ENCODE data around the gene GPSM1. TPM values are rescaled to one million over a fixed set of nuclear protein-coding genes. Genes with fewer than 3 reads are reported as not detected.
"Not testable (repeated sequence)": the region's sequence is repeated elsewhere in the genome, so short reads cannot be mapped to it uniquely, and the experiment has no call there.

The GPSM1 gene
- total and polyA plus RNA-seq, 7 experiments from 2014 or later = 0.87 to 11.5 (median 8.4) TPM

DNA sequence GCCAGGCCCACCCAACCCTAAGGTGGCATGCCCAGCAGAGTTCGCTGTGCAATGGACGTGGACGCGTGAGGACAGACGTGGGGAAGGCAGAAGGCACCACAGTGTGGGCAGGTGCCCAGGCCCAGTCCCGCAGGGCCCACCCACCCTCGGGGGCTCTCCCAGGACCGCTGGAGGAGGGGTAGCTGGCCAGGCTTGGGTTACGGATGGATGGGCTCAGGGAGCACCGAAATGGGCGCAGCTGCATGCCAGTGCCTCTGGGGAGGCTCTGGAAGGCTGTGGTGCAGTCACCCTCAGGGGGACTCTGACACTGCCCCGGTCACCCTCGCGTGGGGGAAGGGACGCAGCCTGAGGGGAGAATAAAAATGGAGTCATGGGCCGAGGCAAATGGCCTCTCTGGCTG is 9.6 kb upstream of the GPSM1 start:
- Mint-ChIP-seq H3K27me3 (peaks cover 0 to 3% (median 0%) of the 10 kb centered on the region in 5 donors), H3K4me1 (peaks cover 0 to 3% (median 0%) of the 10 kb centered on the region in 7 donors), H3K9me3 (peaks cover 0 to 19% (median 0%) of the 10 kb centered on the region in 11 donors), H3K36me3 (peaks cover 0 to 1% (median 0%) of the 10 kb centered on the region in 5 donors), H3K4me3 (no peak overlapping the region), H3K27ac (no peak overlapping the region)
- H3K36me3 ChIP-seq (ENCODE audit: control insufficient read depth in 2 of 3, insufficient read depth in 3 of 3, low read length in 3 of 3) = no peaks in the 10 kb centered on the region
- ATAC-seq (no peak), DNase-seq (no peak)
- no peak overlapping the region for H3K27ac ChIP-seq (ENCODE audit: low read depth, low read length)
- H3K27me3 ChIP-seq (ENCODE audit: control insufficient read depth in 2 of 2, insufficient read depth in 2 of 2, low read length in 2 of 2) = no peaks in the 10 kb centered on the region
- intact Hi-C loops (cut with micrococcal nuclease) = no loop called here
- ChIA-PET POLR2A (no interaction called here), CTCF (no interaction called here)
- H3K9me3 ChIP-seq (ENCODE audit: control insufficient read depth in 2 of 3, low read length in 3 of 3) = no peaks in the 10 kb centered on the region
- H3K4me1 ChIP-seq (ENCODE audit: control insufficient read depth in 2 of 2, insufficient read depth in 2 of 2, low read length in 2 of 2) = peaks cover 0 to 10% of the 10 kb centered on the region in 2 donors
- H3K4me3 ChIP-seq (ENCODE audit: low read length) = no peak overlapping the region

DNA sequence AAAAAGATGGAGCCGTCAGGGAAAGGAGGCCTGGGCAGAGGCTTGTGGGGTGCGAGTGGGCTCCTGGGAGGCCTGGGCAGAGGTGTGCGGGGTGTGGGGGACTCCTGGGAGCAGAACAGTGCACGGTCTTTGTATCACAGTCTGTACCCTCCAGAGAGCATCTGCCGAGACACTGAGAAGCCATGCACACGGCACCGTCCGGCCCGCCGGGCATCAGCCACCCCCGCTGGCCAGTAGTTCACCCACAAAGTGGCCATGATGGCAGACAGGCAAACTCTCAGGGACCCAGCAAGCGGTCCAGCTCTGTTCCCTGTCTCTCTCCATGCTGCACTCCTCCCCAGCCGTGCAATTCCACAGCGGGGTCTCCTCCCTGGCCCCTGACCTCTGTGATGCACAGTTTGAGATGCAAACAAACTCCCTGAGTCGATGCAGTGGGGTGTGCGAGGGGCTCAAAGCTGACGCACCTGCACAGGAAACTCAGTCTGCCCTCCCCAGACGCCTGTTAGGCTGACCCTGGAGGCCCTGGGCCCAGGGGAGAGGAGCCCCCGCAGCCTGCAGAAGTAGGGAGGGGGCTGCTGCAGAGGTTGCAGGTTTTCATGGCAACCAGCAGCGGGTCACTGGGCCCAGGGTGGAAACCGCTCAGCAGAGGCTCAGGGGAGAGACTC is 9.1 kb upstream of the GPSM1 start:
- ATAC-seq (no peak), DNase-seq (no peak)
- H3K4me1 ChIP-seq (ENCODE audit: control insufficient read depth in 2 of 2, insufficient read depth in 2 of 2, low read length in 2 of 2) = peaks cover 0 to 10% of the 10 kb centered on the region in 2 donors
- Mint-ChIP-seq H3K36me3 (peaks cover 0 to 1% (median 0%) of the 10 kb centered on the region in 5 donors), H3K27ac (no peak overlapping the region), H3K4me1 (peaks cover 0 to 3% (median 0%) of the 10 kb centered on the region in 7 donors), H3K9me3 (peaks cover 0 to 19% (median 0%) of the 10 kb centered on the region in 11 donors), H3K27me3 (peaks cover 0 to 3% (median 0%) of the 10 kb centered on the region in 5 donors), H3K4me3 (no peak overlapping the region)
- no peak overlapping the region for H3K4me3 ChIP-seq (ENCODE audit: low read length)
- intact Hi-C loops (cut with micrococcal nuclease) = no loop called here
- POLR2A ChIA-PET = no interaction called here
- H3K27me3 ChIP-seq (ENCODE audit: control insufficient read depth in 2 of 2, insufficient read depth in 2 of 2, low read length in 2 of 2) = no peaks in the 10 kb centered on the region
- no peaks in the 10 kb centered on the region for H3K9me3 ChIP-seq (ENCODE audit: control insufficient read depth in 2 of 3, low read length in 3 of 3)
- CTCF ChIA-PET = no interaction called here
- H3K27ac ChIP-seq (ENCODE audit: low read depth, low read length) = no peak overlapping the region
- H3K36me3 ChIP-seq (ENCODE audit: control insufficient read depth in 2 of 3, insufficient read depth in 3 of 3, low read length in 3 of 3) = no peaks in the 10 kb centered on the region

DNA sequence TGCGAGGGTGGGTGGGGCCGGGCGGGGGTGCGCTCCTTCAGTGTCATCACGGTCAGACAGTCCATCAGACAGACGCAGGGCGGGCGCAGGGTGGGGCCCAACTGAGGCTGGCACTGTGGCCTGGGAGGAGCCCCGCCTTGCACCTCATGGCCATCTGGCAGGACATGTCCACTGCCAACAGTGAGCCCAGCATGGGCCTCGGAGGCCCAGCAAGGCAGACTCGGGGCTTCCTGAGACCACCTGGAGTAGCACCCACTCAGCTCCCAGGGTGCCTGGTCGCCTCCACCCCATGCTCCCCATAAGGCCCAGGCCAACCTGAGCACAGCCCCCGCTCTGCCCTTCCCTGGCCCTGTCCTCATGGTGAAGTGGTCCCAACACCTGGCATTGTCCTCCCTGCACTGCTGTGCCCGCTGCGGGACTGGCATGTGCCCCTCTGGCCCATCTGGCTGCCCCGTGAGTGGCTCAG is 8.5 kb upstream of the GPSM1 start:
- Mint-ChIP-seq H3K36me3 (peaks cover 0 to 1% (median 0%) of the 10 kb centered on the region in 5 donors), H3K9me3 (peaks cover 0 to 19% (median 0%) of the 10 kb centered on the region in 11 donors), H3K27ac (no peak overlapping the region), H3K4me1 (peaks cover 0 to 3% (median 0%) of the 10 kb centered on the region in 7 donors), H3K27me3 (peaks cover 0 to 3% (median 0%) of the 10 kb centered on the region in 5 donors), H3K4me3 (no peak overlapping the region)
- Histone ChIP-seq H3K27ac (ENCODE audit: low read depth, low read length) (no peak overlapping the region), H3K9me3 (ENCODE audit: control insufficient read depth in 2 of 3, low read length in 3 of 3) (no peaks in the 10 kb centered on the region), H3K36me3 (ENCODE audit: control insufficient read depth in 2 of 3, insufficient read depth in 3 of 3, low read length in 3 of 3) (no peaks in the 10 kb centered on the region), H3K4me1 (ENCODE audit: control insufficient read depth in 2 of 2, insufficient read depth in 2 of 2, low read length in 2 of 2) (peaks cover 0 to 10% of the 10 kb centered on the region in 2 donors), H3K27me3 (ENCODE audit: control insufficient read depth in 2 of 2, insufficient read depth in 2 of 2, low read length in 2 of 2) (no peaks in the 10 kb centered on the region), H3K4me3 (ENCODE audit: low read length) (no peak overlapping the region)
- POLR2A ChIA-PET = no interaction called here
- DNase-seq (no peak), ATAC-seq (no peak)
- CTCF ChIA-PET = no interaction called here
- intact Hi-C loops (cut with micrococcal nuclease) = no loop called here

DNA sequence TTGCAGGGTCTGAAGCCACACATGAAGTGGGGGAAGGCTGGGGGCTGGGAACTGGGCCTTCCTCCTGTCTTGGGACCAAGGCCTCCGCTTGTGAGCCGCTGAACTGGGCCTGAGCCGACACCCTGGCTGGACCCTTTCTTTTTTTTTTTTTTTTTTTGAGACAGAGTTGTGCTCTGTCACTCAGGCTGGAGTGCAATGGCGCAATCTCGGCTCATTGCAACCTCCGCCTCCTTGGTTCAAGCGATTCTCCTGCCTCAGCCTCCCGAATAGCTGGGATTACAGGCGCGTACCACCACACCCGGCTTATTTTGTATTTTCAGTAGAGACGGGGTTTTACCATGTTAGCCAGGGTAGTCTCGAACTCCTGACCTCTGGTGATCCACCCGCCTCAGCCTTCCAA is 8.1 kb upstream of the GPSM1 start:
- H3K27me3 ChIP-seq (ENCODE audit: control insufficient read depth in 2 of 2, insufficient read depth in 2 of 2, low read length in 2 of 2); ATAC-seq; H3K4me3 Mint-ChIP-seq; H3K9me3 ChIP-seq (ENCODE audit: control insufficient read depth in 2 of 3, low read length in 3 of 3); H3K27ac ChIP-seq (ENCODE audit: low read depth, low read length); H3K36me3 Mint-ChIP-seq; intact Hi-C loops (cut with micrococcal nuclease); CTCF ChIA-PET; H3K36me3 ChIP-seq (ENCODE audit: control insufficient read depth in 2 of 3, insufficient read depth in 3 of 3, low read length in 3 of 3); H3K4me1 Mint-ChIP-seq; H3K4me3 ChIP-seq (ENCODE audit: low read length); H3K27me3 Mint-ChIP-seq; H3K27ac Mint-ChIP-seq; H3K4me1 ChIP-seq (ENCODE audit: control insufficient read depth in 2 of 2, insufficient read depth in 2 of 2, low read length in 2 of 2); DNase-seq: not testable (repeated sequence)
- POLR2A ChIA-PET = interaction anchor here (0.7 kb wide), 1 partner anchor 9 kb away, joined by 4 read pairs; no protein-coding TSS in a partner anchor
- peaks cover 0 to 19% (median 0%) of the 10 kb centered on the region in 11 donors for H3K9me3 Mint-ChIP-seq

DNA sequence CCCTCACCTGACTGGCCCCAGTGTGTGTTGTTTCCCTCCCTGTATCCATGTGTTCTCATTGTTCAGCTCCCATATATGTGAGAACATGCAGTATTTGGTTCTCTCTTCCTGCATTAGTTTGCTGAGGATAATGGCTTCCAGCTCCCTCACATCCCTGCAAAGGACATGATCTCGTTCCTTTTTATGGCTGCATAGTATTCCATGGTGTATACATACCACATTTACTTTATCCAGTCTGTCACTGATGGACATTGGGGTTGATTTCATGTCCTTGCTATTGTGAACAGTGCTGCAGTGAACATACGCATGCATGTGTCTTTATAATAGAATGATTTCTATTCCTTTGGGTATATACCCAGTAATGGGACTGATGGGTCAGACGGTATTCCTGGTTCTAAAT is 7.4 kb upstream of the GPSM1 start:
- H3K27ac ChIP-seq (ENCODE audit: low read depth, low read length); H3K9me3 ChIP-seq (ENCODE audit: control insufficient read depth in 2 of 3, low read length in 3 of 3); ATAC-seq; H3K27ac Mint-ChIP-seq; H3K4me3 Mint-ChIP-seq; H3K4me1 Mint-ChIP-seq; H3K27me3 Mint-ChIP-seq; CTCF ChIA-PET; H3K36me3 ChIP-seq (ENCODE audit: control insufficient read depth in 2 of 3, insufficient read depth in 3 of 3, low read length in 3 of 3); H3K27me3 ChIP-seq (ENCODE audit: control insufficient read depth in 2 of 2, insufficient read depth in 2 of 2, low read length in 2 of 2); H3K4me1 ChIP-seq (ENCODE audit: control insufficient read depth in 2 of 2, insufficient read depth in 2 of 2, low read length in 2 of 2); intact Hi-C loops (cut with micrococcal nuclease); H3K36me3 Mint-ChIP-seq; DNase-seq; H3K4me3 ChIP-seq (ENCODE audit: low read length): not testable (repeated sequence)
- H3K9me3 Mint-ChIP-seq = peaks cover 0 to 13% (median 0%) of the 10 kb centered on the region in 11 donors
- POLR2A ChIA-PET = interaction anchor here (0.7 kb wide), 1 partner anchor 8 kb away, joined by 4 read pairs; no protein-coding TSS in a partner anchor

DNA sequence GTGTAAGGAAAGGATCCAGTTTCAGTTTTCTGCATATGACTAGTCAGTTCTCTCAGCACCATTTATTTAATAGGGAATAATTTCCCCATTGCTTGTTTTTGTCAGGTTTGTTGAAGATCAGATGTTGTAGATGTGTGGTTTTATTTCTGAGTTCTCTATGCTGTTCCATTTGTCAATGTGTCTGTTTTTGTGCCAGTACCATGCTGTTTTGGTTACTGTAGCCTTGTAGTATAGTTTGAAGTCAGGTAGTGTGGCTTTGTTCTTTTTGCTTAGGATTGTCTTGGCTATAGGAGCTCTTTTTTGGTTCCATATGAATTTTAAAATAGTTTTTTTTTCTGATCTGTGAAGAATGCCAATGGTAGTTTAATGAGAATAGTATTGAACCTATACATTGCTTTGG is 6.4 kb upstream of the GPSM1 start:
- H3K27ac ChIP-seq (ENCODE audit: low read depth, low read length); POLR2A ChIA-PET; H3K36me3 Mint-ChIP-seq; H3K4me1 ChIP-seq (ENCODE audit: control insufficient read depth in 2 of 2, insufficient read depth in 2 of 2, low read length in 2 of 2); H3K27me3 Mint-ChIP-seq; ATAC-seq; H3K9me3 ChIP-seq (ENCODE audit: control insufficient read depth in 2 of 3, low read length in 3 of 3); H3K36me3 ChIP-seq (ENCODE audit: control insufficient read depth in 2 of 3, insufficient read depth in 3 of 3, low read length in 3 of 3); intact Hi-C loops (cut with micrococcal nuclease); H3K4me3 Mint-ChIP-seq; H3K27me3 ChIP-seq (ENCODE audit: control insufficient read depth in 2 of 2, insufficient read depth in 2 of 2, low read length in 2 of 2); H3K4me1 Mint-ChIP-seq; H3K9me3 Mint-ChIP-seq; CTCF ChIA-PET; H3K4me3 ChIP-seq (ENCODE audit: low read length); DNase-seq: not testable (repeated sequence)
- peak overlapping the region in 1 of 9 donors; percentile 10 for H3K27ac Mint-ChIP-seq

DNA sequence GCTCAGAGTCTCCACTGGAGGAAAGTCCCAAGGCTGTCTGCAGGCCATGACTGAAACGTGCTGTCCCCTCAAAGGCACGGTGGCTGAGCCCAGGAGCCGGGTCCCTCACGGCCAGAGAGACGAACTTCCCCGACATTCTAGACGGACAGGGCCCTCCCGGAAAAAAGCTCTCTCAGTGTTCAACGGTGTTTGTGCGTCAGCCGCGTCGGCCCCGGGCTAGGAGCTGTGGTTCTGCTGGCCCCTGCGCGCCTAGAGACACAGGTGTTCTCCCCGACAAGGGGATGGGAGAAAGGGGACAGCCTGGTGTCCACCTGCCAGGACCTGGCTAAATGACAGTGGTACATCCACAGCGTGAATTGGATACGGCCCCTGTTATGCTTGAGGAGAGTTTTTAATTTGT is 5.8 kb upstream of the GPSM1 start:
- POLR2A ChIA-PET = no interaction called here
- no peaks in the 10 kb centered on the region for H3K36me3 ChIP-seq (ENCODE audit: control insufficient read depth in 2 of 3, insufficient read depth in 3 of 3, low read length in 3 of 3)
- no peak overlapping the region for H3K4me3 Mint-ChIP-seq

More for the DNA sequence above, 5.8 kb upstream of the GPSM1 start:
- no peak for ATAC-seq
- Histone ChIP-seq H3K27ac (ENCODE audit: low read depth, low read length) (no peak overlapping the region), H3K9me3 (ENCODE audit: control insufficient read depth in 2 of 3, low read length in 3 of 3) (no peaks in the 10 kb centered on the region), H3K4me1 (ENCODE audit: control insufficient read depth in 2 of 2, insufficient read depth in 2 of 2, low read length in 2 of 2) (peaks cover 0 to 10% of the 10 kb centered on the region in 2 donors), H3K4me3 (ENCODE audit: low read length) (no peak overlapping the region), H3K27me3 (ENCODE audit: control insufficient read depth in 2 of 2, insufficient read depth in 2 of 2, low read length in 2 of 2) (no peaks in the 10 kb centered on the region)
- CTCF ChIA-PET = interaction anchor here (0.6 kb wide), 1 partner anchor 257 kb away, joined by 3 read pairs; no protein-coding TSS in a partner anchor
- intact Hi-C loops (cut with micrococcal nuclease) = no loop called here
- Mint-ChIP-seq H3K27ac (no peak overlapping the region), H3K27me3 (peaks cover 0 to 3% (median 0%) of the 10 kb centered on the region in 5 donors), H3K4me1 (peaks cover 0 to 3% (median 0%) of the 10 kb centered on the region in 7 donors), H3K9me3 (no peaks in the 10 kb centered on the region), H3K36me3 (no peaks in the 10 kb centered on the region)
- no peak for DNase-seq
